ENCODE measurements around the gene AMN1.
A peak's percentile ranks its signal among the peaks of the same experiment; 100 is the strongest.
"Not testable (repeated sequence)": the region's sequence is repeated elsewhere in the genome, so short reads cannot be mapped to it uniquely, and the experiment has no call there.

AMN1 gene

DNA sequence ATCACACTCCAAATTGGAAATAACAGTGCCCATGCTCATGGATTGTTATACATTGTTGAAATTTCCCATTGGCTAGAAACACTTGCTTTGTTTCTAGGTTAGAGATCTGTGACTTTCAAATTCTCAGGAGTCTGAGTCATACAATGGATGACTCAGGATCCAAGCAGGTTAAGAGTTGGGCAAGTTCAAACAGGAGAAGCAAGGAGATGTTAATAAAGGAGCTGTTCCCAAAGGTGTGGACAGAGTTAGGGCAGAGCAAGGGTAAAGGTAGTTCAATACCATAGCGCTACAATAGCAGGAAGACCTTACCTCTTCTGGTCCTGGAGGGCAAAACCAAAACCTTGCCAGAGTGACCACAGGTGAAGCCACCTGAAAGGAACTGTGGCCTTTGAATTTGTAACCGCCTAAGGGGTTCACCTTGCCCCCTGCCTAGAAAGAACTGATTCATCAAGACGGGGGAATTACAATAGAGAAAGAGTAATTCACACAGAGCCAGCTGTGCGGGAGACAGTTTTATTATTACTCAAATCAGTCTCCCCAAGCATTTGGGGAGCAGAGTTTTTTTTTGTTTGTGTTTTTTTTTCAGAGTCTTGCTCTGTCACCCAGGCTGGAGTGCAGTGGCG lies 4.2 kb upstream of the AMN1 start:
- peak; percentile 49 for DNase-seq (ENCODE audit: low read depth)

DNA sequence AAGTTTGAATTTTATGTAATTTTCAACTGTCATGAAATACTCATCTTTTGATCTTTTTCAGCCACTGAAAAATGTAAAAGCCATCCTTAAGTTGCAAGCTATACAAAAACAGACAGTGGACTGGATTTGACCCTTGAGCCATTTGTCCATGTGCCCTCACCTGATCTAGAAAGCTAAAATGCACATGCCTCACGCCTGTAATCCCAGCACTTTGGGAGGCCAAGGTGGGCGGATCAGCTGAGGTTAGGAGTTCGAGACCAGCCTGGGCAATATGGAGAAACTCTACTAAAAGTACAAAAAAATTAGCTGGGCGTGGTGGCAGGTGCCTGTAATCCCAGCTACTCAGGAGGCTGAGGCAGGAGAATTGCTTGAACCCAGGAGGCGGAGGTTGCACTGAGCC lies 2.4 kb upstream of the AMN1 start:
- not testable (repeated sequence) for DNase-seq (ENCODE audit: low read depth)

DNA sequence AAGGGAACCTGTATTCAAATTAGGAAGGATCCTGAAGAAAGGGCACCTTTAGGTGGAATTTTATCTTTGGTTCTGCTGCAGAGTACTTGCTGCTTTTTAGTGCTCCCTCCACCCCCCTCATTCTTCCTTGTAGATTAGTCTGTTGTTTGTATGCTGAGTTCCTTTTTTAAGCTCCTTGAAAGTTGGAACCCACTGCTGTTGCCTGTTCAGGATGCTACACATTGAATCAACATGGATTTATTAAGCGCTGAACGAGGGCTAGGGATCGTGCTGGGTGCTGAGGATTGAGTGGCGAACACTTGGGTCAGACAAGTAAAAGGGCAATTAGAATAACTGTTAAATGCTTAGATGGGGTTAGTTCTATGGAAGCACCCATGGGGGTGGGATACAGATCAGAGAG lies 884 bp upstream of the AMN1 start:
- DNase-seq (ENCODE audit: low read depth) = no peak

DNA sequence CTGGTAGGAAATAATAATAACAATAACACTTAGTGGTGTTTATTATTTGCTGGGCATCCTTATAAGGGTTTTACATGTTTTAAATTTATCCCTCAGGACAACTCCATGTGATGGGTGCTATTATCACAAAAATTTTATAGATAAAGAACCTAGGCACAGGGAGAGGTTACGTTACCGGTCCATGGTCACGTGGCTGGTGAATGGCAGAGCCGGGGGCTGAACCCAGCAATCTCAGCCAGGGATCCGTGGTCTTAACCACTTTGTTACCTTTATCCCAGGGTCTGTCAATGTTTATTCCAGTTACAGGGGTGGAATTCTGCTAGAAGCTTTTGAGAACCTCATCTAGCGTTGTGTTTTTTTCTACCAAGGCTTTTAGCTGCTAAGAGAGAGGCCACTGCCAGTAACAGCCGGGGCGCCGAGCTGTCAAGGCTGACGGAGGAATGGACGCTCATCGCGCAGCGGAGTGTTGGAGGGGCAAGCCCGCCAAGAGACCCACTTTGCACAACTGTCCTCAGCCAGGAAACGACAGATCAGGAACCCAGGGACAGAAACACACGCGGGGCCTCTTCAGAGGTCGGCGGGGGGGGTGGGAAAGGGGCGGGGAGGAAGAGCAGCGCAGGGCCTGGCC lies 418 bp downstream of the AMN1 start:
- DNase-seq (ENCODE audit: low read depth) = no peak

DNA sequence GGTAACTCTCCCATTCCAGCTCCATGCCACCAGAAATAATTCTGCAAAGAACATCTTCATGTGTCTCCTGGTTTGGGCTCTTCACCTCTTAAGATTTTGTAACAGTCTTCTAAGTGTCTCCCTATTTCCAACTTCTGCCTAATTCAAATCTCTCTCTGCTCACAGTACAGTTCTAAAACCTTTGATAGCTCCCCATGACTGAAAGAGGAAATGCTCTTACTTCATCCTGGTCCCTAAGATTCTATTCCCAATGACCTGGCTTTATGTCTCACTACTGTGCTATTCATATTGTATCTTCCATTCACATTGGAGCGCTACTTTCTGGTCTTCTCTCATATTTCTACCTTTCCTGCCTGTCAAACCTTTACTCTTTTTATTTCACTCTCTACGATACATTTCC lies 1.6 kb downstream of the AMN1 start:
- DNase-seq (ENCODE audit: low read depth) = no peak

DNA sequence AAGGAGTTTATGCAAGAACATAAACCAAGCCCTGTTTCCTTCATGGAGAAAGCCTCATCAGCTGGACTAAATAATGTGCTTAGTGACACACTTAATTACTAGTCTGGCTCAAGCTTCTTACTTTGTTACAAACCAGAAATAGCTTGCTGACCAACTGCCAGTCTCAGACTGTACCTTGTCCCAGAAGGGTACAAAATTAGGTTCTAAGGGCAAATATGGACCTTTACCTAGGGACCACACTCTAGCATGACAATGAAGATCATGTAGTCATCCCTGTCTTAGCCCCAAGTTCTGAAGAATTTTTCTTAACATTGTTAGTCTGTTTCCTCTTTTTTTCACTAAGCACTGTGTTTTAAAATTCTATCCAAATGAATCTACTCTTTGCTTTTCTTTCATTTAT lies 2.2 kb downstream of the AMN1 start:
- no peak for DNase-seq (ENCODE audit: low read depth)

DNA sequence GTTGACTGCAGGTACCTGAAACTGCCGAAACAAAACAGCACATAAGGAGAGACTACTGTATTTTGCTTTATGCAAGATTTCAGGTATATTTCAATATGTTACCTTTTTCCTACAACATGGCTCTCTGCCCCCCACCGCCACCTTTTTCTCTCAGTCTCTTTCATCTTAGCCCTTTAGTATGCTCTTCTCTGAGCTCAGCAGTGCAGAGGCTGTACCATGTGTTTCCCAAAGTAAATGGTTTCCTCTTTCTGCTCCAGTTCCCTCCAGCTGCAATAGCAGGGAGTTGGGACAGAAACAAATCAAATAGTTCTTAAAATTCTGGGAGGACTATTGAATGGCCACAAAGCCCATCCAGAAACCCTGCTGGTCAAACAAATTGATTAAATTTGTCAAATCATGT lies 4.3 kb downstream of the AMN1 start:
- DNase-seq (ENCODE audit: low read depth) = no peak

DNA sequence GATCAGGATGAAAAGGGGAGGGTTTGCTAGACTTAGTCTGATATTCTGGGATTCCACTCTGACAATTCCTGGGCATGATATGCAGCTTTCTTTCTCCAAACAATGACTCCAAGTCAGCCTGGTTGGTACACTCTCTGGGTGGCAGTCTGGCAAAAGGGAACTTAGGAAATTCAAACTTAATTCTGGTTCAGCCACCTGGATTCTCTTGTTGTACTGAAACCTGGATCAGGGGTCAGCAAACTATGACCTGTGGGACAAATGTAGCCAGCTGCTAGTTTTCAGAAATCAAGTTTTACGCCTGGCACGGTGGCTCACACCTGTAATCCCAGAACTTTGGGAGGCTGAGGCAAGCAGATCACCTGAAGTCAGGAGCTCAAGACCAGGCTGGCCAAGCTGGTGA lies 6.2 kb downstream of the AMN1 start:
- DNase-seq (ENCODE audit: low read depth) = no peak

DNA sequence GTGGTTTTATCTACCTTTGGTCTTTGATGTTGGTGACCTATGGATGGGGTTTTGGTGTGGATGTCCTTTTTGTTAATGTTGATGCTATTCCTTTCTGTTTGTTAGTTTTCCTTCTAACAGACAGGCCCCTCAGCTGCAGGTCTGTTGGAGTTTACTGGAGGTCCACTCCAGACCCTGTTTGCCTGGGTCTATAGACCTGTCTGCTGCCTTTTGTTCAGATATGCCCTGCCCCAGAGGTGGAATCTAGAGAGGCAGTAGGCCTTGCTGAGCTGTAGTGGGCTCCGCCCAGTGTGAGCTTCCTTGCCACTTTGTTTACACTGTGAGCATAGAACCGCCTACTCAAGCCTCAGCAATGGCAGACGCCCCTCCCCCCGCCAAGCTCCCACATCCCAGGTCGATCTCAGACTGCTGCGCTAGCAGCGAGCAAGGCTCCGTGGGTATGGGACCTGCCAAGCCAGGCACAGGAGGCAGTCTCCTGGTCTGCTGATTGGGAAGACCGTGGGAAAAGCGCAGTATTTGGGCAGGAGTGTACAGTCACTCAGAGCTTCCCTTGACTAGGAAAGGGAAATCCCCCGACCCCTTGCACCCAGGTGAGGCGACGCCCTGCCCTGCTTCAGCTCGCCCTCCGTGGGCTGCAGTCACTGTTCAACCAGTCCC lies 10.2 kb downstream of the AMN1 start:
- DNase-seq (ENCODE audit: low read depth) = not testable (repeated sequence)

DNA sequence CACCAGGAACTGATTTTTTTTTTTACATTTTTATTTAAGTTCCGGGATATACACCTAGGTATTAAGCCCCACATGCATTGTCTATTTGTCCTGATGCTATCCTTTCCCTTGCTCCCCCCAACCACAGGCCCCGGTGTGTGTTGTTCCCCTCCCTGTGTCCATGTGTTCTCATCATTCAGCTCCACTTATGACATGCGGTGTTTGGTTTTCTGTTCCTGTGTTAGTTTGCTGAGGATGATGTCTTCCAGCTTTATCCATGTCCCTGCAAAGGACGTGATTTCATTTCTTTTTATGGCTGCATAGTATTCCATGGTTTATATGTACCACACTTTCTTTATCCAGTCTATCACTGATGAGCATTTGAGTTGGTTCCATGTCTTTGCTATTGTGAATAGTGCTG lies 11.8 kb downstream of the AMN1 start:
- DNase-seq (ENCODE audit: low read depth) = not testable (repeated sequence)

DNA sequence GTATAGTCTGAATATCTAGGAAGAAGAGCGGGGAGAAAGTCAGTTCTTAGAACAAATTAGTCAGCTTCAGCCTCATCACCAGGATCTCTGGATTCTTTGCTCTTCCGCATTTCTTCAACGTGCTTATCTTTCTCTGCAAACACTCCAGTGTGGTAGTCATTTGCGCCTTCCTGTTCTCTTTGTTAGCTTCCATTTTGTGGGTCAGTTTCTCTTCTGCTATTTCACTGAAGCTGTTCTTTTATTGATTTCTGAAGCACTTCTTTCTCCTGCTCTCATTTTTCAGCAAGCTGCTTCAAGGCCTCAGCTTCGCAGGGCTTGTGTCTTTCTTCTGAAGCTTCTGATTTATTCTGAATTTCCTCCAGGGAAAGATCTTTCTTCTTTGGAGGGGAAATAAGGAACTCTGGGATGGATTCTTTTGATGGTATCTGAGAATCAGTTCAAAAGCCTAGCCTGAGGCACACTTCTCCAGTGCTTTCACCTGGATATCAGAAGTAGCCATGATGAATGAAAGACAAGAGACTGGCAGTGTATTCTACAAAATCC lies 13.5 kb downstream of the AMN1 start:
- DNase-seq (ENCODE audit: low read depth) = no peak

DNA sequence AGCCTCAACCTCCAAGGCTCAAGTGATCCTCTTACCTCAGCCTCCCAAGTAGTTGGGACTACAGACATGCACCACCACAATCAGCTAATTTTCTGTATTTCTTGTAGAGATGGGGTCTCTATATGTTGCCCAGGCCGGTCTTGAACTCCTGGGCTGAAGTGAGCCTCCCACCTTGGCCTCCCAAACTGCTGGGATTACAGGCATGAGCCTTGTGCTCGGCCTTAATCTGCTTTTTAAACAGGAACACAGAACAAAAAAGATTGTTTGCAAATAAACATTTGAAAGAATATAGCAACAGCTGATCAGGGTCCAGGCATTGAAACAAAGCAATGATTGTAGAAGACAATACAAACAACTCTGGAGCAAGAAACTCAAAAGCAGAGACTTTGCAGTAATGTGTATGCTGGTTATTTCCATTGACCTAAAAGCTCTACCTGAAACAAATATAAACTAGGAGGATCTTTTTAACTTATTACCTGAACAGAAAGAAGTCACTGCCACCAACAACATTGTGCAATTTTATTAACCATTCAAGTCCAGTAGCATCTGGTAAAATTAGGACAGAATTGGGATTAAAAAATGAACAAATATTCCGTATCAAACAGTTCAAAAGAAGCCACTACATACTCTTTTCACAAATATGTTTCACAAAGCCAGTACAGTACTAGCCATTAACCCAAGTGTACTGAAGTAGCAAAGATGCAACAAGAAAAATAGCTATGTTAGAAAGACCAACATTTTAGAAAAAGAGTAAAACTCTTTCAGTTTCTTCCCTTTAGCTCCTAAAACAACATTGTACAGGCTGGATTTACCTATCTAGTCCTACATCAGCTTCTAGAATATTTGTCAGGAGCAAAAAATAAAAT lies 14.2 kb downstream of the AMN1 start:
- no peak for DNase-seq (ENCODE audit: low read depth)

DNA sequence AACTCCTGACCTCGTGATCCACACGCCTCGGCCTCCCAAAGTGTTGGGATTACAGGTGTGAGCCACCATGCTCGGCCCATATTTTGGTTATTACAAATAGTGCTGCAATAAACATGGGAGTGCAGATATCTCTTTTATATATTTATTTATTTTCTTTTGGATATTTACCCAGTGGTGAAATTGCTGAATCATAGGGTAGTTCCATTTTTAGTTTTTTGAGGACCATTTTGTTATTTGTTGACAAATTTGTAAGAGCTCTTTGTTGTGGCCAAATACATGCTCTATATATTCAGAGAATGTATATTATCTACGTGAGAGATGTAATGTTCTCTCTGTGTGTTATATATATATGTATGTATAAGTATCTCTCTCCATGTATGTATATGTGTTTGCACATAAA lies 15.9 kb downstream of the AMN1 start:
- DNase-seq (ENCODE audit: low read depth) = no peak

DNA sequence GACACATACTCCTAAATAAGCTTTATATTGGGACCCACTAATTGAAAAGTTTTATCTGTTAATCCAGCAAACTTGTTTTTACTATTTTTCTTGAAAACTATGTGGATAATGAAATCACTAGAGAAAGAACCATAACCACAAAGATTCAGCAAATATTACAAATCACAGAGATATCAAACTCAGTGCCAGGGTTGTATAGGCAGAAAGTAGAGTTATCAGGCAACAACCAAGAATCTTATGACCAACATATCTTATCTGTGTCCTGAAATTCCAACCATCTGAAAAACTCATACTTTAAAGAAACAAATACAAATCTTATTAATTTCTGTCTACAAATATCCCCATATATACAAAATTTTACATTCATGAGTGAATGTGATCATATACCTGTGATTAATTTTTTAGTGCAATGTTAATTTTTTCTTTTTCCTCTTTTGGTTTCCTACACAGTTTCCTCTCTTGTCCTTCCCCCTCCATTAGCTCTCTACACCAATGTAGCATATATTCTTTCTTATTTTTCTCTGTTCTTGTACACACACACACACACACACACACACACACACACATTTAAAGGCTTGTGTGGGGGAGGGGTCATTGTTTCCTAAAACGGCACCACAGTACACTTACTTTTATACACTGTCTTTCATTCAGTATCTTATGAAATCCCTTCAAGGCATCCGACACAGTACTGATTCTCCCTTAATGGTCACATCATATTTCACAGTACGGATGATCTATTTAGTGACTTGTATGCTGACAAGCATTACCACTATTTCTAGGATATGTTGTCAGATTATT lies 18.6 kb downstream of the AMN1 start:
- no peak for DNase-seq (ENCODE audit: low read depth)

DNA sequence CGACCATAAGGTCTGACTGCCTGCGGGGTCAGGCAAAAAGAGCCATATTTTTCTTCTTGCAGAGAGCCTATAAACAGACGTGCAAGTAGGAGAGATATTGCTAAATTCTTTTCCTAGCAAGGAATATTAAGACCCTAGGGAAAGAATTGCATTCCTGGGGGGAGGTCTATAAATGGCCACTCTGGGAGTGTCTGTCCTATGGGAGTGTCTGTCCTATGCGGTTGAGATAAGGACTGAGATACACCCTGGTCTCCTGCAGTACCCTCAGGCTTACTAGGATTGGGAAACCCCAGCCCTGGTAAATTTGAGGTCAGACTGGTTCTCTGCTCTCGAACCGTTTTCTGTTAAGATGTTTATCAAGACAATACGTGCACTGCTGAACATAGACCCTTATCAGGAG lies 20.7 kb downstream of the AMN1 start:
- DNase-seq (ENCODE audit: low read depth) = not testable (repeated sequence)

DNA sequence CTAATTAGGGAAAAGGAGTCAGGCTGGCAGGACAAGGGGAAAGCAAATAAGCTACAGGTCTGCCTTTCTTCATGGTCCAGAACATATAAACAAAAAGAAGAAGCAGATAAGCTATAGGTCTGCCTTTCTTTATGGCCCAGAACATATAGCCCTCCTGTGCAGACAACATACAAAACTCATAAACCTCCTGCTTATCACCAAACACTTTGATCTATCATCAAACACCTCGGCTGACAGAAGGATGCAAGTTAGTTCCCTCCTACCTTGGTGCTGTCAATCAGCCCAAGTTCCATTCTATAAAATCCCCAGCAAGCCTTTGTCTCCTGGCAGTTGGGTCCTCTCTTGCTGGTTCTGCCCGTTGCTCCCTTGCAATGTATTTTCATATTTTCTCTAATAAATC lies 23.2 kb downstream of the AMN1 start:
- no peak for DNase-seq (ENCODE audit: low read depth)

DNA sequence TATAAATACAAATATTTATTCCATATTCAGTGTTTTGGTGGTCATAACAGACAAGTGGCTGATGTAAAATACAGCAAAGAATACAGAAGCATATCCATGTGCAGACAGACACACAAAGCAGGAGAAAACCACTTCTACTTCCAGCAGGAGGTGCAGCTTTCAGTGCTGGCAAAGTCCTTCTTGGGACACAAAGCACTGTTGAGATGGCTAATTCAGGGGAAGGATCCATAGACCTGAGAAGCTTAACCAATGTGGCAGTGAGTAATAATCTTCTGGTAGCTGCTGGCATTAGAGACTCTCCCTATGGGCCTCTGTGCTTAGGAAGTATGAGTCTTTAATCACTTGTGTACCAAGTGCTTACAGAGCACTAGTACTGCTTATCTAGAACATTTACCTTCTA lies 26.8 kb downstream of the AMN1 start:
- no peak for DNase-seq (ENCODE audit: low read depth)

DNA sequence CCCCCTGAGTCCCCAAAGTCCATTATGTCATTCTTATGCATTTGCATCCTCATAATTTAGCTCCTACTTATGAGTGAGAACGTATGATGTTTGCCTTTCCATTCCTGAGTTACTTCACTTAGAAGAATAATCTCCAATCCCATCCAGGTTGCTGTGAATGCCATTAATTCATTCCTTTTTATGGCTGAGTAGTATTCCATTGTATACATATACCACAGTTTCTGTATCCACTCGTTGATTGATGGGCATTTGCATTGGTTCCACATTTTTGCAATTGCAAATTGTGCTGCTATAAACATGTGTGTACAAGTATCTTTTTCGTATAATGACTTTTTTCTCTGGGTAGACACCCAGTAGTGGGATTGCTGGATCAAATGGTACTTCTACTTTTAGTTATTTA lies 38.9 kb downstream of the AMN1 start:
- DNase-seq (ENCODE audit: low read depth) = not testable (repeated sequence)

DNA sequence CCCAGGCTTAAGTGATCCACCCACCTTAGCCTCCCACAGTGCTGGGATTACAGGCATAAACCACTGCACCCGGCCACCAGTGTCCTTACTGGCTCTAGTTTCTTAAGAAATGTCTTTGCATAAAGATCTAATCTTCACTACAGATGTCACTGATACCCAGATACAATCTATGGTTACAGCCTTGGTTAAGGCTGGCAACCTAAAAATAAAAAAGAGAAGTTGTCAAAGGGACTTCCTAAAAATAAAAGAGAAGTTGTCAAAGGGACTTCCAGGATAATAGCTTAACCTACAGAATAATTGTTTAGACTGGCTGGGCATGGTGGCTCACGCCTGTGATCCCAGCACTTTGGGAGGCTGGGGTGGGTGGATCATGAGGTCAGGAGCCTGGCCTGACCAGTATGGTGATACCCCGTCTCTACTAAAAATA lies 41.7 kb downstream of the AMN1 start:
- DNase-seq (ENCODE audit: low read depth) = no peak

DNA sequence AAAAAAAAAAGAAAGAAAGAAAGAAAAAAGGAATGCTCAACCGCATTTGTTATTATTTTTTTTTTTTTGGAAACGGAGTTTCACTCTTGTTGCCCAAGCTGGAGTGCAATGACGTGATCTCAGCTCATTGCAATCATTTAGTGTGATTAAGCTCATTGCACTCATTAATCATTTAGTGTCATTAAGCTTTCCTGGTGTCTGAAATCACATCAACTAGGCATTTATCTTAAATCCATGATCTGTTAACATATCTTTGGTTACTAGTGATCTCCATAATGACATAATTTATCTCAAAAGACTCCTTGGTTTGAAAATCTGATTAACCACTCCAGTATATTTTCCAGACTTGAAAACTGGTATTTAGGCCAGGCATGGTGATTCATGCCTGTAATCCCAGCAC lies 43.0 kb downstream of the AMN1 start:
- no peak for DNase-seq (ENCODE audit: low read depth)

DNA sequence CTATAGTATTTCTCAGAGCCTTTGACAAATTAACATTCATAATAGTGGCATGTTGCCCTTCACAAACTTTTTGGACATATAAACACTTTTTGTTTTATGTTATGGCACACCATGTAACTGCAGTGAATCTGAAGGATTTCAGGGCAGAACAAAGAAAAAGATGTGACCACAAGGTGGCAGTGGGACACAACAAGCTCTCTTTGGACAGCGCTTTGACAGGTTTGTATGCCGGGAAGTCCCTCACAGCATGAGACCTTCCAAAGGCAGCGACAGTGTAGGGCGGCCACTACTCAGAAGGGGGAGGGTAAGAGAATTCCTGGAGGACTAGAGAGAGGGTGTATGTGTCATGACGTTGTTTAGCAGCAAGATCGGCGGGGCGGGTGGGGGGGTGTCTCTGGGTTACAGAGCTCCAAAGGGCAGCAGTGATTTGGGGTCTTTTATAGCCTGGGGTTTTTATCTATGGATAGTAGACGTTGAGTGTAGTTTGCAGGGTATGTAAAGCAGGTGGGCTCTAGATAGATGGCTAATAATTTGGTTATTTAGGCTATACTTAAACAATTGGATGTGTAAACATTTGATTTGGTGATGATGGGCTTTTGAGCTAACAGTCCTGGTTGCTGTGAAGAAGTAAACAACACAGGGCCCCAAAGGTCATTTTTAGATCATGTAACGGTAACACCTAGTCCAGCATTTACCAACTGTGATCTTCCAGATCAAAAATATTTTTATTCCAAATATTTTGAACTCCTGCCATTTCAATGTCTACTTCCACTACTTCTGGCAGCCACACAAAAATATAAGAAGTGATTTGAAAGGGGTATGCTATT lies 46.5 kb downstream of the AMN1 start:
- DNase-seq (ENCODE audit: low read depth) = peak; percentile 62

All from fibroblast of the conjunctiva (primary cell).